HG03521 (cell line): ENCODE results near the gene LAMC3.

Source experiments
- ATAC-seq: cut with Tn5 transposase; IDR thresholded peaks from one replicate; pipeline ENCODE4 v1.9.1; 2021; ENCODE audit warnings: mild to moderate bottlenecking, moderate library complexity; ENCODE audit not compliant: unreplicated experiment

The LAMC3 gene

GRCh38 chr9:131072107-131072870, 63.3 kb downstream of the LAMC3 start:
- ATAC-seq = no peak

- no peak for ATAC-seq
Observed at GRCh38 chr9:131072871-131073237, 63.9 kb downstream of the LAMC3 start.

GRCh38 chr9:131076347-131077195, 67.6 kb downstream of the LAMC3 start:
- no peak for ATAC-seq

- ATAC-seq = no peak
Observed at GRCh38 chr9:131078427-131079366, 69.7 kb downstream of the LAMC3 start.

- no peak for ATAC-seq
Observed at GRCh38 chr9:131080589-131080988, 71.6 kb downstream of the LAMC3 start.

GRCh38 chr9:131081868-131082267, 72.9 kb downstream of the LAMC3 start:
- no peak for ATAC-seq

- no peak for ATAC-seq
Observed at GRCh38 chr9:131082774-131083512, 74.0 kb downstream of the LAMC3 start.

GRCh38 chr9:131084661-131085369, 75.8 kb downstream of the LAMC3 start:
- no peak for ATAC-seq

GRCh38 chr9:131085370-131086122, 76.6 kb downstream of the LAMC3 start:
- no peak for ATAC-seq

GRCh38 chr9:131087354-131087893, 78.5 kb downstream of the LAMC3 start:
- ATAC-seq = no peak

GRCh38 chr9:131090025-131090787, 81.2 kb downstream of the LAMC3 start:
- no peak for ATAC-seq

GRCh38 chr9:131091352-131091992, 82.5 kb downstream of the LAMC3 start:
- ATAC-seq = no peak

- no peak for ATAC-seq
Observed at GRCh38 chr9:131092030-131092429, 83.1 kb downstream of the LAMC3 start.

- ATAC-seq = no peak
Observed at GRCh38 chr9:131092548-131093440, 83.8 kb downstream of the LAMC3 start.

GRCh38 chr9:131094015-131094414, 85.0 kb downstream of the LAMC3 start:
- ATAC-seq = no peak

- no peak for ATAC-seq
Observed at GRCh38 chr9:131094622-131095021, 85.6 kb downstream of the LAMC3 start.
